ENCODE data around the gene MSLN.

The MSLN gene

GRCh38 chr16:778447-778846, 17.9 kb downstream of the MSLN start:
- ATAC-seq (ENCODE audit: low read depth) = no peak
- no peaks in the 10 kb centered on the region for H3K9me3 ChIP-seq (ENCODE audit: severe bottlenecking)
- TF ChIP-seq, protein P1, sequence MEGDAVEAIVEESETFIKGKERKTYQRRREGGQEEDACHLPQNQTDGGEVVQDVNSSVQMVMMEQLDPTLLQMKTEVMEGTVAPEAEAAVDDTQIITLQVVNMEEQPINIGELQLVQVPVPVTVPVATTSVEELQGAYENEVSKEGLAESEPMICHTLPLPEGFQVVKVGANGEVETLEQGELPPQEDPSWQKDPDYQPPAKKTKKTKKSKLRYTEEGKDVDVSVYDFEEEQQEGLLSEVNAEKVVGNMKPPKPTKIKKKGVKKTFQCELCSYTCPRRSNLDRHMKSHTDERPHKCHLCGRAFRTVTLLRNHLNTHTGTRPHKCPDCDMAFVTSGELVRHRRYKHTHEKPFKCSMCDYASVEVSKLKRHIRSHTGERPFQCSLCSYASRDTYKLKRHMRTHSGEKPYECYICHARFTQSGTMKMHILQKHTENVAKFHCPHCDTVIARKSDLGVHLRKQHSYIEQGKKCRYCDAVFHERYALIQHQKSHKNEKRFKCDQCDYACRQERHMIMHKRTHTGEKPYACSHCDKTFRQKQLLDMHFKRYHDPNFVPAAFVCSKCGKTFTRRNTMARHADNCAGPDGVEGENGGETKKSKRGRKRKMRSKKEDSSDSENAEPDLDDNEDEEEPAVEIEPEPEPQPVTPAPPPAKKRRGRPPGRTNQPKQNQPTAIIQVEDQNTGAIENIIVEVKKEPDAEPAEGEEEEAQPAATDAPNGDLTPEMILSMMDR (IDR thresholded peaks at IDR 0.05; ENCODE audit: poor library complexity, severe bottlenecking) = no peak

DNA sequence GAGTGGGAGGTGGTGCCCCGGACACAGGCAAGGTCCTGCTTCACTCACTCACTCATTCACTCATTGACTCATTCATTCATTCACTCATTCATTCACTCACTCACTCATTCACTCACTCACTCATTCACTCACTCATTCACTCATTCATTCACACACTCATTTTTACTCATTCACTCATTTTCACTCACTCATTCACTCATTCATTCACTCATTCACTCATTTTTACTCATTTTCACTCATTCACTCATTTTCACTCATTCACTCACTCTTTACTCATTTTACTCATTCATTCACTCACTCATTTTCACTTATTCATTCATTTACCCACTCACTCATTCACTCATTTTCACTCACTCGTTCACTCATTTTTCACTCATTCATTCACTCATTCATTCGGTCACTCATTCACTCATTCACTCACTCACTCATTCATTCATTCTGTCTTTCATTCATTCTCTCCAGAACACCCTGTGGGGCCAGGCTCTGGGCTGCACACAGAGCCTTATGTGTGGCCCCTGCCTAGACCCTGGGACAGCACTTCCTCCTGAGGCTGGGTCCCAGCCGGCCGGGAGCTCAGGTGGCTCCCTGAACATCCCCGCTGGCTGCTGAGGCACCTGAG, 18.5 kb downstream of the MSLN start:
- Histone ChIP-seq H3K27me3 (ENCODE audit: insufficient read depth, poor library complexity, severe bottlenecking) (no peaks in the 10 kb centered on the region), H3K4me1 (ENCODE audit: insufficient read depth, poor library complexity, severe bottlenecking) (peaks cover 3% of the 10 kb centered on the region), H3K27ac (ENCODE audit: poor library complexity, severe bottlenecking) (no peak overlapping the region), H3K9me3 (ENCODE audit: severe bottlenecking) (no peaks in the 10 kb centered on the region), H3K36me3 (ENCODE audit: low read depth) (no peaks in the 10 kb centered on the region), H3K4me3 (ENCODE audit: severe bottlenecking) (no peak overlapping the region)
- ATAC-seq (ENCODE audit: low read depth) = no peak
- no peak for DNase-seq (ENCODE audit: low spot score)
- TF ChIP-seq, protein P1 (IDR thresholded peaks at IDR 0.05; ENCODE audit: poor library complexity, severe bottlenecking) = no peak

More at GRCh38 chr16:778447-778846, 17.9 kb downstream of the MSLN start:
- Histone ChIP-seq H3K4me1 (ENCODE audit: insufficient read depth, poor library complexity, severe bottlenecking) (peaks cover 3% of the 10 kb centered on the region), H3K4me3 (ENCODE audit: severe bottlenecking) (no peak overlapping the region), H3K27me3 (ENCODE audit: insufficient read depth, poor library complexity, severe bottlenecking) (no peaks in the 10 kb centered on the region), H3K36me3 (ENCODE audit: low read depth) (no peaks in the 10 kb centered on the region), H3K27ac (ENCODE audit: poor library complexity, severe bottlenecking) (no peak overlapping the region)
- no peak for DNase-seq (ENCODE audit: low spot score)

GRCh38 chr16:779561-779960, 19.0 kb downstream of the MSLN start:
- no peaks in the 10 kb centered on the region for H3K36me3 ChIP-seq (ENCODE audit: low read depth)
- H3K4me1 ChIP-seq (ENCODE audit: insufficient read depth, poor library complexity, severe bottlenecking) = peaks cover 3% of the 10 kb centered on the region
- H3K27me3 ChIP-seq (ENCODE audit: insufficient read depth, poor library complexity, severe bottlenecking) = no peaks in the 10 kb centered on the region
- no peak for ATAC-seq (ENCODE audit: low read depth)
- H3K4me3 ChIP-seq (ENCODE audit: severe bottlenecking) = no peak overlapping the region
- H3K27ac ChIP-seq (ENCODE audit: poor library complexity, severe bottlenecking) = no peak overlapping the region
- DNase-seq (ENCODE audit: low spot score) = no peak
- TF ChIP-seq, protein P1 (IDR thresholded peaks at IDR 0.05; ENCODE audit: poor library complexity, severe bottlenecking) = no peak
- H3K9me3 ChIP-seq (ENCODE audit: severe bottlenecking) = no peaks in the 10 kb centered on the region

DNA sequence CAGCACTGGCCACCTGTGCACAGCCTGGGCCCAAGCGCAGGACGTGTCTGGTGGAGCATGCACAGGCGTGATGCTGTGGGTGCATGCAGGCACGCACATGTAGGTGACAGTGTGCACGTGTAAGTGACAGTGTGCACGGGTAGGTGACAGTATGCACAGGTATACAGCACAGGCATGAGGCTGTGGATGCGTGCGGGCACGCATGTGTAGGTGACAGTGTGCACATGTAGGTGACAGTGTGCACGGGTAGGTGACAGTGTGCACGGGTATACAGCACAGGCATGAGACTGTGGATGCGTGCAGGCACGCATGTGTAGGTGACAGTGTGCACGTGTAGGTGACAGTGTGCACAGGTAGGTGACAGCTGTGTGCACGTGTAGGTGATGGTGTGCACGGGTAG, 19.8 kb downstream of the MSLN start:
- Histone ChIP-seq H3K4me1 (ENCODE audit: insufficient read depth, poor library complexity, severe bottlenecking) (peaks cover 3% of the 10 kb centered on the region), H3K9me3 (ENCODE audit: severe bottlenecking) (no peaks in the 10 kb centered on the region), H3K27me3 (ENCODE audit: insufficient read depth, poor library complexity, severe bottlenecking) (no peaks in the 10 kb centered on the region), H3K36me3 (ENCODE audit: low read depth) (no peaks in the 10 kb centered on the region), H3K27ac (ENCODE audit: poor library complexity, severe bottlenecking) (no peak overlapping the region), H3K4me3 (ENCODE audit: severe bottlenecking) (no peak overlapping the region)
- ATAC-seq (ENCODE audit: low read depth) (no peak), DNase-seq (ENCODE audit: low spot score) (no peak)
- TF ChIP-seq, protein P1 (IDR thresholded peaks at IDR 0.05; ENCODE audit: poor library complexity, severe bottlenecking) = no peak

DNA sequence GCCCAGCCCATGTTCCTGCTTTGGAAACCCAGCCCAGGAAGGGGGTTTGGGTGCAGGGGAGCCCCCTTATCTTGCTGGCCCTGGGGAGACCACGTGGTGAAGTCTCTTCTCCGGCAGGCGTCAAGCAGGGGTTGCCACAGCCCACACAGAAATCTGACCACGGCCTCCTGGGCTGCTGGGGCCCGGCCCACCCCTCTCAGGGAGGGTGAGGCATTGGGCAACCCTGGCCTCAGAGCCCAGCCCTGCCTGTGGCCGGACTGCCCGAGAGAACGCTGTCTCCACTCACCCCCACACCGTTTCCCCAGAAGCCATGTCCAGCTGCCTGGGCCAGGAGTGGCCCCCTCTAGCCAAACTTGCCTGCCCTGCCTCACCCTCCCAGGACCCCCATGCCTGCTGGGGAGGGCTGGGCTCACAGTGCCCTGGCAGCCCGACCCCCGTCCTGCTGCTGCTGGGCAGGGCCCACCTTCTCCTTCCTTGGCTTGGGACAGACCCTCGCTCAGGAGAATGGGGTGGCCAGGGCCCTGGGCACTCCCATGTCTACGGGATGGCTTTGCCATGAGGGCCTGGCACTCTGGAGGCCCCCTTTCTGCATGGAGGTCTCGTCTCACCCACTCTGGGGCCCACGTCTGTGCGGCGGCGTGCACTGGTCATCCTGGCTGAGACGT, 20.9 kb downstream of the MSLN start:
- Histone ChIP-seq H3K4me1 (ENCODE audit: insufficient read depth, poor library complexity, severe bottlenecking) (peaks cover 3% of the 10 kb centered on the region), H3K4me3 (ENCODE audit: severe bottlenecking) (no peak overlapping the region), H3K36me3 (ENCODE audit: low read depth) (peaks cover 9% of the 10 kb centered on the region), H3K27ac (ENCODE audit: poor library complexity, severe bottlenecking) (no peak overlapping the region), H3K27me3 (ENCODE audit: insufficient read depth, poor library complexity, severe bottlenecking) (no peaks in the 10 kb centered on the region), H3K9me3 (ENCODE audit: severe bottlenecking) (no peaks in the 10 kb centered on the region)
- no peak for ATAC-seq (ENCODE audit: low read depth)
- TF ChIP-seq, protein P1 (IDR thresholded peaks at IDR 0.05; ENCODE audit: poor library complexity, severe bottlenecking) = no peak
- DNase-seq (ENCODE audit: low spot score) = no peak
